Mammary epithelial cell (primary cell): ENCODE results near the gene PRPH2.

Experiments used
- CTCF ChIP-seq, 2 donors: IDR thresholded peaks in 1 of 2; conservative IDR thresholded peaks in 1 of 2; 2 replicates each; pipeline ENCODE4 v1.5.1; 2011 to 2012; ENCODE audit warnings: inconsistent platforms in 2 of 2, low read length in 2 of 2, mild to moderate bottlenecking in 2 of 2, control low read depth in 1 of 2, low read depth in 1 of 2; ENCODE audit not compliant: insufficient read depth in 1 of 2; ENCODE audit errors: extremely low read depth in 1 of 2
- EZH2 ChIP-seq: IDR thresholded peaks from 2 replicates; pipeline ENCODE4 v1.6.1; 2012; ENCODE audit warnings: low read length, inconsistent platforms, borderline replicate concordance

- no peak for TF ChIP-seq CTCF (conservative IDR thresholded peaks at IDR 0.05 in 1 of 2, IDR thresholded peaks at IDR 0.05 in 1 of 2; ENCODE audit: extremely low read depth in 1 of 2, insufficient read depth in 1 of 2, low read depth in 1 of 2, low read length in 2 of 2)
- no peak for TF ChIP-seq EZH2
Measured at GRCh38 chr6:42724825-42725224, 2.4 kb upstream of the PRPH2 start.
